Measurements from ENCODE around the gene S100A12.

Gene S100A12

GRCh38 chr1:153397924-153398651 lies 22.7 kb upstream of the S100A12 start:
- no peak for TF ChIP-seq CTCF (conservative IDR thresholded peaks at IDR 0.05; ENCODE audit: low read depth, low read length)
- no peak for DNase-seq (ENCODE audit: low read depth)
- no peak overlapping the region for H3K4me3 ChIP-seq (ENCODE audit: low read length)

- no peak overlapping the region for H3K4me3 ChIP-seq (ENCODE audit: low read length)
- DNase-seq (ENCODE audit: low read depth), result no peak
- TF ChIP-seq CTCF (conservative IDR thresholded peaks at IDR 0.05; ENCODE audit: low read depth, low read length), result no peak
Observed at GRCh38 chr1:153397051-153397923, 21.9 kb upstream of the S100A12 start.

- DNase-seq (ENCODE audit: low read depth), result no peak
- no peak overlapping the region for H3K4me3 ChIP-seq (ENCODE audit: low read length)
- TF ChIP-seq CTCF (conservative IDR thresholded peaks at IDR 0.05; ENCODE audit: low read depth, low read length), result no peak
Observed at GRCh38 chr1:153396461-153396860, 21.0 kb upstream of the S100A12 start.

GRCh38 chr1:153395776-153396175 lies 20.4 kb upstream of the S100A12 start:
- no peak for DNase-seq (ENCODE audit: low read depth)
- no peak for TF ChIP-seq CTCF (conservative IDR thresholded peaks at IDR 0.05; ENCODE audit: low read depth, low read length)
- H3K4me3 ChIP-seq (ENCODE audit: low read length), result no peak overlapping the region

GRCh38 chr1:153395136-153395685 lies 19.8 kb upstream of the S100A12 start:
- H3K4me3 ChIP-seq (ENCODE audit: low read length), result no peak overlapping the region
- no peak for TF ChIP-seq CTCF (conservative IDR thresholded peaks at IDR 0.05; ENCODE audit: low read depth, low read length)
- DNase-seq (ENCODE audit: low read depth), result no peak

- no peak for DNase-seq (ENCODE audit: low read depth)
- no peak for TF ChIP-seq CTCF (conservative IDR thresholded peaks at IDR 0.05; ENCODE audit: low read depth, low read length)
- no peak overlapping the region for H3K4me3 ChIP-seq (ENCODE audit: low read length)
Observed at GRCh38 chr1:153394391-153394790, 19.0 kb upstream of the S100A12 start.
